ENCODE data around the gene USP47.

- TF ChIP-seq, protein P1, sequence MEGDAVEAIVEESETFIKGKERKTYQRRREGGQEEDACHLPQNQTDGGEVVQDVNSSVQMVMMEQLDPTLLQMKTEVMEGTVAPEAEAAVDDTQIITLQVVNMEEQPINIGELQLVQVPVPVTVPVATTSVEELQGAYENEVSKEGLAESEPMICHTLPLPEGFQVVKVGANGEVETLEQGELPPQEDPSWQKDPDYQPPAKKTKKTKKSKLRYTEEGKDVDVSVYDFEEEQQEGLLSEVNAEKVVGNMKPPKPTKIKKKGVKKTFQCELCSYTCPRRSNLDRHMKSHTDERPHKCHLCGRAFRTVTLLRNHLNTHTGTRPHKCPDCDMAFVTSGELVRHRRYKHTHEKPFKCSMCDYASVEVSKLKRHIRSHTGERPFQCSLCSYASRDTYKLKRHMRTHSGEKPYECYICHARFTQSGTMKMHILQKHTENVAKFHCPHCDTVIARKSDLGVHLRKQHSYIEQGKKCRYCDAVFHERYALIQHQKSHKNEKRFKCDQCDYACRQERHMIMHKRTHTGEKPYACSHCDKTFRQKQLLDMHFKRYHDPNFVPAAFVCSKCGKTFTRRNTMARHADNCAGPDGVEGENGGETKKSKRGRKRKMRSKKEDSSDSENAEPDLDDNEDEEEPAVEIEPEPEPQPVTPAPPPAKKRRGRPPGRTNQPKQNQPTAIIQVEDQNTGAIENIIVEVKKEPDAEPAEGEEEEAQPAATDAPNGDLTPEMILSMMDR (IDR thresholded peaks at IDR 0.05; ENCODE audit: borderline replicate concordance, extremely low read depth, low read length, poor library complexity, severe bottlenecking): no peak
- no peak for TF ChIP-seq EZH2 (IDR thresholded peaks at IDR 0.05; ENCODE audit: borderline replicate concordance, low read depth, low read length, severe bottlenecking)
Measured at GRCh38 chr11:11810764-11811726, 30.7 kb upstream of the USP47 start.
